Fibroblast of lung (primary cell): ENCODE data around the gene PPM1D.

Experiments
- CTCF ChIP-seq, 2 donors: IDR thresholded peaks in 1 of 2; conservative IDR thresholded peaks in 1 of 2; 1 replicate in 1 of 2; 2 replicates in 1 of 2; pipeline ENCODE4 v1.5.1; 2011 to 2012; ENCODE audit warnings: low read length in 2 of 2, control low read depth in 1 of 2, inconsistent platforms in 1 of 2, low read depth in 1 of 2, mild to moderate bottlenecking in 1 of 2
- EZH2 ChIP-seq: IDR thresholded peaks from 2 replicates; pipeline ENCODE4 v1.5.1; 2012; ENCODE audit warnings: low read length, control low read depth, mild to moderate bottlenecking; ENCODE audit errors: missing control alignments

DNA sequence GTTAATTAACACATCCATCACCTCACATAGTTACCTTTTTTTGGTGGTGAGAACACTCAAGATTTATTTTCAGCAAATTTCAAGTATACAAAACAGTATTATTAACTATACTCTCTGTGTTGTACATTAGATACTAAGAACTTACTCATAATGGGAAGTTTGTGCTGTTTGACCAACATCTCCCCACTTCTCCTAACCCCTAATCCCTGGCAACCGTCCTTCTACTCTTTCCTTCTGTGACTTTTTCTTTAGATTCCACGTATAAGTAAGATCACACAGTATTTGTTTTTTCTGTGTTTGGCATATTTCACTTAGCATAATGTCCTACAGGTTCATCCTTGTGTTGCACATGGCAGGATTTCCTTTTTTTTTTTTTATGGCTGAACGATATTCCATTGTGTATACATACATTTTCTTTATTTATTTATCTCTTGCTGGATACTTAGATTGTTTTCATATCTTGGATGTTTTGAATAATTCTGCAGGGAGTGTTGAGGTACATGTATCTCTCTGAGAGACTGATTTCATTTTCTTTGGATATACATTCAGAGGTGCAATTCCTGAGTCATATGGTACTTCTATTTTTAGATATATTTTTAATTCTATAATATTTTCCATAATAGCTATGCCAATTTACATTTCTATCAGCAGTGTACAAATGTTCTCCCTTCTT is 19.0 kb downstream of the PPM1D start:
- TF ChIP-seq CTCF (conservative IDR thresholded peaks at IDR 0.05 in 1 of 2, IDR thresholded peaks at IDR 0.05 in 1 of 2; ENCODE audit: low read depth in 1 of 2, low read length in 2 of 2): no peak
- no peak for TF ChIP-seq EZH2
